HG03039 (cell line): ENCODE measurements around the gene CST1.
"Not testable (repeated sequence)": the region's sequence is repeated elsewhere in the genome, so short reads cannot be mapped to it uniquely, and the experiment has no call there.

Experiments
- ATAC-seq: cut with Tn5 transposase; IDR thresholded peaks from one replicate; pipeline ENCODE4 v1.9.1; 2021; ENCODE audit warnings: mild to moderate bottlenecking, moderate library complexity; ENCODE audit not compliant: unreplicated experiment

CST1 gene

GRCh38 chr20:23755131-23755611 lies 4.4 kb upstream of the CST1 start:
- ATAC-seq = not testable (repeated sequence)

- no peak for ATAC-seq
These were observed 4.0 kb upstream of the CST1 start for GRCh38 chr20:23754731-23755130.

GRCh38 chr20:23753589-23753988 lies 2.9 kb upstream of the CST1 start:
- no peak for ATAC-seq

- no peak for ATAC-seq
These were observed 2.4 kb upstream of the CST1 start for GRCh38 chr20:23753194-23753548.

GRCh38 chr20:23752481-23753193 lies 1.9 kb upstream of the CST1 start:
- ATAC-seq = no peak

GRCh38 chr20:23752019-23752418 lies 1.3 kb upstream of the CST1 start:
- no peak for ATAC-seq

- ATAC-seq = no peak
These were observed 989 bp downstream of the CST1 start for GRCh38 chr20:23749746-23750145.

- ATAC-seq = not testable (repeated sequence)
These were observed 1.8 kb downstream of the CST1 start for GRCh38 chr20:23748975-23749374.

- not testable (repeated sequence) for ATAC-seq
These were observed 3.2 kb downstream of the CST1 start for GRCh38 chr20:23747551-23747950.

- not testable (repeated sequence) for ATAC-seq
These were observed 3.6 kb downstream of the CST1 start for GRCh38 chr20:23747092-23747491.

- no peak for ATAC-seq
These were observed 4.4 kb downstream of the CST1 start for GRCh38 chr20:23746321-23746720.

GRCh38 chr20:23745247-23745646 lies 5.5 kb downstream of the CST1 start:
- no peak for ATAC-seq

- ATAC-seq = no peak
These were observed 5.9 kb downstream of the CST1 start for GRCh38 chr20:23744817-23745216.

- ATAC-seq = not testable (repeated sequence)
These were observed 15.3 kb downstream of the CST1 start for GRCh38 chr20:23735391-23735790.

- not testable (repeated sequence) for ATAC-seq
These were observed 15.8 kb downstream of the CST1 start for GRCh38 chr20:23734949-23735348.

GRCh38 chr20:23734440-23734839 lies 16.3 kb downstream of the CST1 start:
- ATAC-seq = not testable (repeated sequence)

GRCh38 chr20:23727016-23727415 lies 23.7 kb downstream of the CST1 start:
- no peak for ATAC-seq

GRCh38 chr20:23725102-23725501 lies 25.6 kb downstream of the CST1 start:
- ATAC-seq = no peak

GRCh38 chr20:23723659-23724307 lies 27.0 kb downstream of the CST1 start:
- peak; percentile 70 for ATAC-seq

GRCh38 chr20:23722851-23723250 lies 27.9 kb downstream of the CST1 start:
- not testable (repeated sequence) for ATAC-seq

GRCh38 chr20:23721962-23722361 lies 28.8 kb downstream of the CST1 start:
- no peak for ATAC-seq

GRCh38 chr20:23719351-23719750 lies 31.4 kb downstream of the CST1 start:
- not testable (repeated sequence) for ATAC-seq
